HG03097 (cell line): Measurements from ENCODE around the gene WWC2.
A peak's percentile ranks its signal among the peaks of the same experiment; 100 is the strongest.

Source experiments
- ATAC-seq: cut with Tn5 transposase; IDR thresholded peaks from one replicate; pipeline ENCODE4 v1.9.1; 2021; ENCODE audit not compliant: unreplicated experiment, low FRiP score

Gene WWC2

DNA sequence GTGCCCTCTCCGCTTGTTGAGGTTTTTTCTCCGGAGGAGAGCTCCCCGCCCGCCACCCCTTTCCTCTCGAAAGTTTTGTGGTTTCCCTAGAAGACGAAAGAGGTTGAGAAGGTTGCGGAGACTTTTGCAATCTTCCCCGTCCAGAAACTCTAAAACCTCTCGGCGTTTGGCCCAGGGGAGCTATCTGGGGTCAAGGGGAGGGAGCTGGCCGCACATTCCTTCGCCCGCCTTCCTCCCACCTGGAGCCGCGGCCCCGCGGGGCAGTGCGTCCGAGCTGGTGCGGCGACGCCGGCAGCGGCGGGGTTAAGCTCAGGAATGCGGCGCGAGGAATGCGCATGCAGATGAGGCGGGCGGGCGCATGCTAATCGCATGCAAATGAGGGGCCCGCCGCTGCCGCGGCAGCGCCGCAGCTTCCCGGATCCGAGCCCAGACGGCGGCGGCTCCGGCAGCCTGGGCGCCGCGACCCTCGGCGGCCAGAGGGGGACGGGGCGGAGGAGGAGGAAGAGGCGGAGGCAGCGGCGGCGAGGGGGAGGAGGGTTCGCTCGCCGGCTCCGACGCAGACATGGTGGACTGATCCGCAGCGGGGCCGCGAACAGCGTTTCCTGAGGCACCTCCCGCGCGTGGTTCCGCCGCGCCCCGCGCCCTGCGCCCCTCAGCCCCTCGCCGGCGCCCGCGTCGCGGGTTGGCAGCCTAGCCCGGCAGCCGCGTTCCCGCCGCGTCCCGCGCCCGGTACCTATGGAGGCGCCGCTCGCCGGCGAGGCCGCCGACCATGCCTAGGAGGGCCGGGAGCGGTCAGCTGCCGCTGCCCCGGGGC lies at the start of gene WWC2:
WWC2 (plus strand) TSS at position 535 of the 814 bp plus-strand sequence; CDS start at position 770, 235 bp downstream.
- ATAC-seq = peak; percentile 58

- no peak for ATAC-seq
Observed at GRCh38 chr4:183053681-183054080, 45.4 kb upstream of the WWC2 start.

DNA sequence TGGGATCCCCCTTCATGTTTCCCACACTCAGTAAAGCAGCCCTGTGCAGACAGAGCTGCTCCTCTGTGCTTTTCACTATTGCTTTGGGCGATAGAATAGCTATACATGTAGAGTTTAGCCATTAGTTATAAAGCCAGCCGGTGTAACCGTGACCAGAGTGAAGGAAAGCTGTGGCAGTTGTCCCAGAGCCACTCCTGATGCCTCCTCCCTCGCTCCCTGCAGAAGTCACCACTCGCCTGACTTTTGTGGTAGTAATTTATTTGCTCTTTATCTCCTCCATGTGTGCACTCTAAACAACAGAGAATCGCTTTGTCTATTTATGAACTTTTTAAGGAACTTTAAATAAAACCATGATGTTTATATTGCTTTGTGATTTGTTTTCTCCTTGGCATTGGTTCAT lies 41.8 kb upstream of the WWC2 start:
- ATAC-seq = no peak

- no peak for ATAC-seq
Observed at GRCh38 chr4:183059797-183060196, 39.3 kb upstream of the WWC2 start.

DNA sequence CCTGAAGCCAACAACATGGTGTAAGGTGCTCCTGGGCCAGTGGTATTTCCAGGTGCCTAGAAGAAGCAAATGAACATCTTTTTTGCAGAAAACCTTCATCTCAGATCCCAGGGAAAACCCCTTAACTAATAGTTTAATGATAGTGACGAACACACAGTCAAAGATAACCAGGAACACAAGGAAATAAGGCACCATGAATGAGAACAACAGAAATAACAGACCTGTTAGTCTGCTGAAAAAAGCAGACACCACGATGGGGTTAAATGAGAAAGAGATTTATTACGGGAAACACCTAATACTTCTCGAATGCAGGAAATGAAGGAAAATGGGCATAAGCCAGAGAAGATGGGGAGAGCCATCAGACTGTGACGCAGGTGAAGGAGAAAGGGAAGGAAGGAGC lies 30.6 kb upstream of the WWC2 start:
- no peak for ATAC-seq

DNA sequence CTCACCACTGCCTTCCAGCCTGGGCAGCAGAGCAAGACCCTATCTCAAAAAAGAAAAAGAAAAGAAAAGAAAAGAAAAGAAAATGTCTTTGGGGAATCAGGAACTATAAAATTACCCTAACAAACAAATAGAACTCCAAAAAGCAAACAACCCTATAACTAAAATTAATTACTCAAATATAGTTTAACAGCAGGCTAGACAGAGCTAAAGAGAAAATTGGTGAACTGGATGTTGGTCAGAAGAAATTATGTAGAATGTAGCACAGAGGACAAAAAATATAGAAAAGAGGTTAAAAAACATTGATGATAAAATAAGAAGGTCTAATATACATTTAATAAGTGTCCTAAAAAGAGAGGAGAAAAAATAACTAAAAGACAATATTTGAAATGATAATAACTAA lies 27.8 kb upstream of the WWC2 start:
- no peak for ATAC-seq

DNA sequence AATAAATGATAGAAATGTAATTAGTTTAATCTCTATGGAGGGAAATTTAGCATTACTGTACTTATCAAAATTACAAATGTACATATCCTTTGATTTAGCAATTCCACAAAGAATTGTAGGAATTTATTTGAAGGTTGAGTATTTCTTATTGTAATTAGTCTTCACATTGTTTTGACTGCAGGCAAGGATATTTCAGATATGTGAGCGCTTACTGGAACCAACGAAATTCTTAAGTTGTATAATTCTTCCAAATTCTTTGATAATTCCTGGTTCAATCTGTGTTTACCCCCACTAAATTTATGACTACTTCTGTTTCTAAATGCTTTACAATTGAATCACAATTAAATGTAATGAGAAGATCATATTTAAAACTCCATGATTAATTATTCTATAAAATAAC lies 26.9 kb upstream of the WWC2 start:
- no peak for ATAC-seq

DNA sequence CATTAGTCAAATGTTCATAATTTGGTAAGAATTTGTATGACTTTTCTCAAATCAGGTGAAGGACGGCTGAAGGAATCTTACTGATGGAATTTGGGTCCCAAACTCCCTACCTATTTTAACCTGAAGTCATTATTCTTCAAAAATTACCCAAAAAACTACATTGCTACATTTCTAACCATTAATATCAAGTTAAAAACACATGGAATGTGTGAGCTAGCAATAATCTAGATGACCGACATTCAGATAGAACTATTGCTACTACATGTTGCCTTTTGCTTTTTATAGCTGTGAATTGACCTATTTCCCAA lies 25.3 kb upstream of the WWC2 start:
- no peak for ATAC-seq

DNA sequence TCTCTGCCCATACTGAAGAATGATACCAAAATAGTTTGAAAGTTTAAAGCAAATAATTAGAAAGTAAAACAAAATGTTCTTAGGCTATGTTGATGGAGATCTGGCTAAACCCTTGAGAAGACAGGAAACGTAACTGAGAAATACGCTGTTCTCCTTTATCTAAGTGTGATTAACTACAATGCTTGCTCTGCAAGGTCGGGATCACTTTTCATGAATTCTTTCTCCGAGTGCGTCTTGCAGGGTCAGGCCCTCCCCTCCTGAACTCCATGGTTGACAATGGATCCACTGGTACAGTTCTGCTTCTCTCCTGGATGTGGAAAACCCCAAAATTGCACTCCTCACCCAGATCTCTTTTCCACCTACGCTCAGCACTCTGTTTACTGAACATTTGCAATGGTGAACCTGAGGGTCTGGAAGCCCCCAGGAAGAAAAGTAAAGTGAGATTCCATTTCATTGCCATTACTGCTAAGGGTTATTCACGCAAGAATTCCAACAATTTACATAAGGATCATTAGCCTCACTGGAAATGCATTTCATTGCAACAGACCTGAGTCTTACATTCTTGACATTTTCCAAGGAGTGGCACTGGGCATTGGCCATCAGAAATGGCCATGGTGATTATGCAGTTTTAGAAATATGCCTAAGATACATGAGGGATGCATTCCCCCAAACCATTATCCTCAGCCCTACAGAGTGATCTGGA lies 24.6 kb upstream of the WWC2 start:
- no peak for ATAC-seq

DNA sequence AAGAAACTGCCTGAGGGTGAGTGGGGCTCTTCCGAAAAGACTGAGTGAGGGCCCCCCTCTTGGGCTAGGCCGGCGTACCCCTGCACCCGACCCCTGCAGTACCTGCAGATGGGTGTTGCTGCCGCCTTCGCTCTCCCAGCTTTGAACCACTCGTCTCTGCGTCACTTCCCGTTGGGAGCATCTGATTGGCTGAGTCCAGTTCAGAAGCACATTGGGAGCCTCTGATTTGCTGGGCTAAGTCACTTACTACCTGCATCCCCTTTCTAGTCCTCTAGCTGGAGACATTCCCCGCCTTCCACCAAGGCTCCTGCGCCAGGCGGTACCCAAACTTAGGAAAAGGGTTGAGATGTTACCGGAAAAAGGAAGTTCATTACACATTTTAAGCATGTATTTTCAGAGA lies 20.4 kb upstream of the WWC2 start:
- no peak for ATAC-seq

DNA sequence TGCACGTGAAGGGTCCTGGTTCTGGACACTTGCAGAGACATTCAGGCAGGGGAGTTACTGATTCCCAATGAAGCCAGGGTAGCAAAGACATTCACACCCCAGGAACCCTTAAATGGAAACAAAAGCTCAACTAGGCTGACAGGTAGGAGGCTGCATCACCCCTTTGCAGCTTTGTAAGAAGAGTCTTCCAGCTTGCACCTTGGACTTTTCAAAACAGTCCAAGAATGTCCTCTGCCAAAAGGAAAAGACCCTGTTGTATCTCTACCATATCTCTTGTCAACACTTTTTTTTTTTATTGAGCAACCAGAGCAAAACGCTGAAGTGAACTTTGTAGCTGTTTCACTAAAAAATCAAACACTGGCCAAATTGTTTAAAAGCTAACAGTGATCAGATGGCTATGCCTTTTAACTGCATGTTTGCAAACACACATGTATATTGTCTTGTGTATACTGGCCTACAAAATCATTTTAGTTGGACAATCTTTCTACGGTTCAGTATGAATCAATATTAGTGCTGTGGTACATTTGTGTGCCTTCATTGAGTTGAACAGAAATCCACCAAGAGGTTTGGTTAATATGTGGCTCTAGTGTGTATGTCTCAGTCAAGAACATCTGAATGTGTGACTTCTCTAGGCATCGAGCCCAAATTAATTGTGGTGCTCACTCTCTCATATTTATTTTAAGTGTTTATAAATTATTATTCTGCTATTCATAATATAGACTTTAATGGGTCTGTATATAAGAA lies 18.5 kb upstream of the WWC2 start:
- ATAC-seq = no peak

DNA sequence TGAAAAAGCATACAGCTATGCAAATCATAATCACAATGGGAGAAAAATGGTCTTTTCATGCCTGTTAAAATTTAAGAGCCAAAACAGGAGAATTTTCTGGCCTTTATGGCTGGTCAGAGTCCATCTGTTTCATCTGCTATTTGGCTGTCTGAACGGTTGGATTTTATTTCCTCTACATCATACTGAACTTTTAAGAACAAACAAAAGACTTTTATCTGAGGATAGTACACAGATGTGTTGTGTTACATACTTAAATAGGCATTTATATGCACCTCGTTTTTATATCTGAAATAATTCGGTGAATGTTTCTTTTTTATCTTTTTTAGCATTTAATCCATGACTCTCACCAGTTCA lies 18.0 kb upstream of the WWC2 start:
- ATAC-seq = no peak

GRCh38 chr4:183082053-183082452 lies 17.0 kb upstream of the WWC2 start:
- ATAC-seq = no peak

- ATAC-seq = no peak
Observed at GRCh38 chr4:183094393-183095198, 4.5 kb upstream of the WWC2 start.

DNA sequence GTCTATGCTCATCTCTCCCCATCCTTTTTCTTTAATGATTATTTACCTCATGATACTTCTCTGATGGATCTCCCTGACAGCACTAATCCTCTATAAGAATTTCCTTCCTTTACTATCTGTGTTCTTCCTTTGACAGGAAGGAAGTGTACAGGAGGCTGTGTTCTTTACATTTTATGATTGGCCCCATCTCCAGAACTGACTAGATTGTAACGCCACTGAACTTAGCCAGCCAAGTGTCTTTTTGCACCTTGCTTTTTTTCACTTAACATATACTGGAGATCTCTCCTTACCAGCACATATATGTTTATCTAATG lies 3.9 kb upstream of the WWC2 start:
- no peak for ATAC-seq

GRCh38 chr4:183096276-183096965 lies 2.6 kb upstream of the WWC2 start:
- ATAC-seq = no peak

DNA sequence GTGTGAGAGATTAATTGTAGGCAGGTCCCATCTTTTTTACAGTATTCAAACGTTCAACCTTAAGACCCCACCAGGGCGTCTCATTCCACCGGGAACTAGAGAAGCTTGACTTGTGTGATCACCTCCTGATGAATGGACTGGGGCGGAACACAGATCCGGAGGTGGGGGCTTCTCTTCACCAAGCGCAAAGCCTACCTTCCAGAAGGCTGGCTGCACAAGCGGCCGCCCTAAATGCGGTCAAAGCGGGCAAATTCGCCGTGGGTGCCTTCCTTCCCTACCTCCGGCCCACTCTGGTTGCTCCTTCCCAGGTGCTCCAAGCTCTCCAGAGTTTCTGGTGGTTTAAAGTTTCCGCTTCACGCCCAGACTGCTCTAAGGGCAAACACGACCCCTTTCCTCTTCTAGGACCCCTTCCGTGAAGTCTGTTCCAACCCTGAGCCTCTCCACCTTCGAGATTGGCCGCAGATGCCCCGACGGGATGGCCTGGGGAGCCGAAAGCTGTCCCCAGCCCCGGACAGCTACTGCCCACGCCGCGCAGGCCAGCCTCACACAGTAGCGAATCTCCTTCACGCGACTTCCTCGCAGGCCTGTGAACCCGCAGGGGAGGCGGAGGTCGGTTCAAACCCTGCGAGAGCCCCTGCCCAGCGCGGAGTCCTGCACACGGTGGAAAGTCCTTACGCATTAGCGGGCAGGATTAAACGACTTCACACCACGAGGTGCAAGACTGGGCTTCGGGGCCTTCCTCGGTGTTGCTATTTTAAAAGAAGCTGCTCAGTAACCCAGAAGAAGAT lies 1.6 kb upstream of the WWC2 start:
- no peak for ATAC-seq

DNA sequence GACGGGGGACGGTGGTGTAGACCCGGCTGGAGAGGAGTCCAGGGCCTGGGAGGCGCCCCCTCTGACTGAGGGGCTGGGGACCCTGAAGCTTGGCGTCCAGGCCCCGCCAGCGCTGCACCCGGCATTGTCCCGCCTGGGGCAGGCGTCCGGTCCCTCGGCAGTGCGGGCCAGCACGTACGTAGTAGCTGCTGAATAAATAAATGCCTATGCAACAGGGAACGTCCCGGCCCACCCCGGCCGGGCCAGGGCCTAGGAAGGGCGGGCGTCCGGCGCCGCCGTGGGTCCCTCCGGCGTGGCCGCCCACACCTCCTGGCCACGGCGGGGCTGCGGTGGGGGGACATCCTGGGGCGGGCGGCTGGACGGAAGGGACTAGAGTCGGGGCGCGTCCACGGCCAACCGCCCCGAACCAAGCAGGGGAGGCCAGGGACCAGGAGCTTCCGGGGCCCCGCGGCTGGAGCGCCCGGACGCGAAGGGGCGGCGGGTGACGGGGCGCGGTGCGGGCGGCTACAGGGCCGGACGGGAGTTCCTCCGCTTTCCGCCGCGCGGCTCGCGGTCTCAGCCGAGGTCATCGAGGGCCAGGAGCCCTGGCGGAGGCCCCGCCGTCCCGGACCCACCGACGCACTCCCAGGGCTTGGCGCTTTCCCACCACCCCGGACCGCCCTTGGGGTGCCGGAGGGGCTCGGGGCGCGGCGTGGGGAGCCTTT lies 886 bp upstream of the WWC2 start:
- peak; percentile 35 for ATAC-seq
